ENCODE measurements around the gene PLCH2.

PLCH2 gene

DNA sequence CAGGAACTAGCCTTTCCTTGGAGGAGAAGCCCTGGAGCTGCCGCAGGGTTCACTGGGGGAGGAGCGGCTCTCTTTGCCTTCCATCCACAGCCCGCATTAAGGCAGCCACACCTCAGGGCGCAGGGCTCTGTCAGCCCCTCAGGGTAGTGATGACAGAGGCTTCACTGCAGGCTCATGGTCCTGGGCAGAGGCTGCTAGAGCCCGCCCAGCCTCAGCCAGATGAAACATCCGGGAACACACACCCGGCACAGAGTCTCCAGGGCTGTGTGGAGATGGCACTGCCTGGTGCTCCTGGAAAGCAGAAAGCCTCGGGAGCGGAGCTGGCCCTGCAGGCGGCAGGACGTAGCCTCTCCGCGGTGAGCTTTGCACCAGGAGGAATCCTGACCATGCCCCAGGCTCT lies 34.3 kb upstream of the PLCH2 start:
- Histone ChIP-seq H3K27ac (ENCODE audit: low read depth, low read length) (no peak overlapping the region), H3K27me3 (ENCODE audit: insufficient read depth, low read length) (peaks cover 39% of the 10 kb centered on the region), H3K9me3 (ENCODE audit: insufficient read depth, low read depth, low read length) (no peaks in the 10 kb centered on the region), H3K36me3 (ENCODE audit: insufficient read depth, low read length) (no peaks in the 10 kb centered on the region), H3K9ac (ENCODE audit: low read depth, low read length) (no peak overlapping the region), H3K4me3 (ENCODE audit: low read length) (no peak overlapping the region), H3K4me1 (ENCODE audit: insufficient read depth, low read length) (peaks cover 3% of the 10 kb centered on the region; the same call in 1 of the 2 replicates)
- whole genome bisulfite sequencing: 82% methylated on average over 13 of the region's 13 CpGs

DNA sequence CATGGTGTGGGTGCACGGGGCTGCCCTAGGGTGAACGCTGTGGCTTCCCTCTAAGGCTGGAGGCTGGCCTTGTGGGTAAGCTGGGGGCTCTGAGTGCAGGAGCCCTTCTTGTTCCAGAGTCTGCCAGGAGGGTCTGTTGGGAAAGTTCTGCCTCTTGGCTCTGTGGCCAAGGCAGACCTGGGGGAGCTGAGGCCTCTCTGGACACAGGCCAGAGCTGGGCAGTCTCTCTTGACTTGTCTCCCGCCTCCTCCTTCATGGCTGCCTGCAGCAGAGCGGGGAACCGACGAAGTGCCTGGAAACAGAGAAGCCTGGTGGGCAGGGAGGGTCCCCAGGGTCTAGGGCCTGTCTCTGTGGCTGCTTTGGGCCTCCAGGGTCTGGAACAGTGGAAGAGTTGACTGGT lies 33.4 kb upstream of the PLCH2 start:
- 88% methylated on average over 6 of the region's 6 CpGs for WGBS
- H3K9me3 ChIP-seq (ENCODE audit: insufficient read depth, low read depth, low read length): no peaks in the 10 kb centered on the region
- no peak overlapping the region for H3K4me3 ChIP-seq (ENCODE audit: low read length)
- H3K36me3 ChIP-seq (ENCODE audit: insufficient read depth, low read length): no peaks in the 10 kb centered on the region
- H3K4me1 ChIP-seq (ENCODE audit: insufficient read depth, low read length): peaks cover 7% of the 10 kb centered on the region; the same call in 1 of the 2 replicates
- no peak overlapping the region for H3K9ac ChIP-seq (ENCODE audit: low read depth, low read length)
- H3K27me3 ChIP-seq (ENCODE audit: insufficient read depth, low read length): peaks cover 39% of the 10 kb centered on the region
- no peak overlapping the region for H3K27ac ChIP-seq (ENCODE audit: low read depth, low read length)

DNA sequence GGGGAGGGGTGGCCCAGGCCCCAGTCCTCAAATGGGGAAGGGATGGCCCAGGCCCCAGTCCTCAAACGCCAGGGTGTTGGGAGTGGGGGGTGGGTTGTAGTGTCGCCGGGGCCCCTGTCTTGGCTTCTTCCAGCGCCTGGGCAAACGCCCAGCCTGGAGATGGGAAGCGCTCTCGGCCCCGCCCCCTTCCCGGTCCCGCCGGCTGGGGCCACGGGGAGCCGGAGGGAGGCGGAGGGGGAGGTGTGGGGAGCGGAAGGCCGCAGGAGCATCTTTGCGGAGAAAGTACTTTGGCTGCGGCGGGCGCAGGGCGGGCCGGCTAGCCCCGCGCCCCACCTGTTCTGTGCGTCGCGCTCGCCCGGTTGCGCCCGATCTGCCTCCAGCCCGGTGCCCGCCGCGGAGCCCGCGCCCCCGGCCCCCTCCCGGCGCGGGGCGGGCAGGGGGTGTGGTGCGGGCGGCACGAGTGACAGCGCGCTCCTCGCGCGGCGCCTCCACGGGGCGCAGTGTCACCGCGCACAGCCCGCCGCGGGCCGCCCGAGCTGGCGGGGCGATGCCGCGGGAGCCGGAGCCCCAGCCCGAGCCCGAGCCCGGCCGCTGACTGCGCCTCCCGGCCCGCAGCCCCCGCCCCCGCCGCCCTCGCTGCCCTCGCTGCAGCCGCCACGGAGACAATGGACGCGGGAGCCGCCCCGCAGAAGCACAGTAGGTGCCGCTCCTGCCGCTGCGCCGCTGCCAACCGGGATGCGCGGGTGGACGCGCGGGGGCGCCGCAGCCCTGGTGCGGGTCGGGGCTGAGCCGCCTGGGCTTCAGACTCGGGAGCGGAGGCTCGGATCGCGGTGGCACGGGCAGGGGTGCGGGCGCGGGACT lies 32.6 kb upstream of the PLCH2 start:
- peaks cover 7% of the 10 kb centered on the region; the same call in 1 of the 2 replicates for H3K4me1 ChIP-seq (ENCODE audit: insufficient read depth, low read length)
- WGBS: 4% methylated on average over 107 of the region's 107 CpGs
- no peaks in the 10 kb centered on the region for H3K9me3 ChIP-seq (ENCODE audit: insufficient read depth, low read depth, low read length)
- H3K4me3 ChIP-seq (ENCODE audit: low read length): peak overlapping the region; percentile 32
- H3K27me3 ChIP-seq (ENCODE audit: insufficient read depth, low read length): peaks cover 39% of the 10 kb centered on the region
- H3K36me3 ChIP-seq (ENCODE audit: insufficient read depth, low read length): no peaks in the 10 kb centered on the region
- no peak overlapping the region for H3K27ac ChIP-seq (ENCODE audit: low read depth, low read length)
- no peak overlapping the region for H3K9ac ChIP-seq (ENCODE audit: low read depth, low read length)

DNA sequence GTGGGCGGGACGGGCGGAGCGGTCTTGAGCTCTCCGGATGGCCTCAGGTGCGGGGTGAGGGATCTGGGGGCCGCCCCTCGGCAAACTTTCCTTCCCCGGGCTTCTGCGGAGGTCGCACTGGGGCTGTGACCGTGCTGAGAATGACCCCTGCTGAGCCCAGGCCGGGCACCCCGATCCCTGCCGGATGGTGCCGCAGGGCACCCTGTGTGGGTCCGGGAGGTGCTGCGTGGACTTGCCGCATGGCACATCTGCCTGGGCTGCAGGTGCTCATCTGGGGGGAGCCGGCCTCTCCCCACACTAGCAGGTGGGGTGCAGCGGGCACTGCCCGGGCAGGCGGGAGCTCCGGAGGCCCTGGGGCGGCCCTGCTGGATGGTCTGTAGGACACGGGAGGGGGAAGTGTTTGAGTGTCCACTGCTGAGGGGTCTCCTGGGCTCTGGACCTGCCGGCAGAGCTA lies 31.9 kb upstream of the PLCH2 start:
- H3K9me3 ChIP-seq (ENCODE audit: insufficient read depth, low read depth, low read length): no peaks in the 10 kb centered on the region
- H3K27ac ChIP-seq (ENCODE audit: low read depth, low read length): no peak overlapping the region
- H3K27me3 ChIP-seq (ENCODE audit: insufficient read depth, low read length): peaks cover 39% of the 10 kb centered on the region
- WGBS: 40% methylated on average over 27 of the region's 27 CpGs
- H3K36me3 ChIP-seq (ENCODE audit: insufficient read depth, low read length): no peaks in the 10 kb centered on the region
- peaks cover 7% of the 10 kb centered on the region; the same call in 1 of the 2 replicates for H3K4me1 ChIP-seq (ENCODE audit: insufficient read depth, low read length)
- H3K9ac ChIP-seq (ENCODE audit: low read depth, low read length): no peak overlapping the region
- H3K4me3 ChIP-seq (ENCODE audit: low read length): no peak overlapping the region

DNA sequence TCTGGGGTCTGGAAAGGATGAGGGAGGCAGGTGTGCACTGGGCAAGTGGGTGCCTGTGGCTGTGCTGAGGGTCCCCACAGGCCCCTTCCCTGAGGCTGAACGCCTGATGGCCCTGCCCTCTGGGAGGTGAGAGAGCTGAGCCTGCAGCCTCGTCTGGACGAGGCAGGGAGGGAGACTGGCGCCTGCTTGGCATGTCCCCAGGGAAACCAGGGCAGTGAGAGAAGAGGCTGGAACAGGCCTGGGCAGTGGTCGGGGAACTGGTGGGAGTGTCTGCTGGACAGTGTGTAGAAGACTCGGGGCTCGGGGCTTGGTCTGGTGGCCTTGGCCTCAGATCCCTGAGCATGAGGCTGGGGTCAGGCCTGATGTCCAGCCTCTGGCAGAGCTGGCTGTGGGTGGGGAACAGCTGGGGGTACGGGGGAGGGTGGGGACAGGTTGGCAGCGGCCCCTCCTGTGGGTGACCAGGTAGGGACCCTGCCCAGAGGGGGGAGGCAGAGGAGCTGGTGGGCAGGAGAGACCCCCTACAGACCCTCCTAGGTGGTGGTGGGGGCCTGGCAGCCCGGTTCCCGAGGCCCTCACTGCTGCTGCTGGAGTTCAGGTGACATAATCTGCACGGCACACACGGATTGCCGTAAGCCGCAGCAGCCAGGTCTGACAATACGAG lies 30.8 kb upstream of the PLCH2 start:
- Histone ChIP-seq H3K9me3 (ENCODE audit: insufficient read depth, low read depth, low read length) (no peaks in the 10 kb centered on the region), H3K4me1 (ENCODE audit: insufficient read depth, low read length) (peaks cover 7% of the 10 kb centered on the region; the same call in 1 of the 2 replicates), H3K36me3 (ENCODE audit: insufficient read depth, low read length) (no peaks in the 10 kb centered on the region), H3K27ac (ENCODE audit: low read depth, low read length) (no peak overlapping the region), H3K4me3 (ENCODE audit: low read length) (no peak overlapping the region), H3K9ac (ENCODE audit: low read depth, low read length) (no peak overlapping the region), H3K27me3 (ENCODE audit: insufficient read depth, low read length) (peaks cover 39% of the 10 kb centered on the region)
- 88% methylated on average over 16 of the region's 16 CpGs for WGBS

DNA sequence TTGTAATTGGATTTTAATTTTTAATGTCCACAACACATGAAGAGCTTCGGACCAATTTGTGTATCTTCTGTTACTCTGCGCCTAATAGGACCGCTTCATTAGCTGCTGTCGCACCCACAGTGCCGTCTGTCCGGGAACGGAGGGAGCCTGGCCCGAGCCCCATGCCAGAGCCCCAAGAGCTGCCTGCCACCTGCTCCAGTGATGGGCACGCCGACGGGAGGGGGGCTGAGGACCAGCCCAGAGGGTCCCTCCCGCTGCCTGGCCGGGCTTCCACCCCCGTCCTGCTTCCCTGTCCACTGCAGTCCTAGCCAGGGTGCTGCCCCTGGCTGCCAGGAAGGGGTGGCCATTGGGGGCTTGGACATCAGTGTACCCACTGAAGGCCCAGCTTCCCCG lies 30.3 kb upstream of the PLCH2 start:
- no peak overlapping the region for H3K4me3 ChIP-seq (ENCODE audit: low read length)
- peaks cover 39% of the 10 kb centered on the region for H3K27me3 ChIP-seq (ENCODE audit: insufficient read depth, low read length)
- H3K4me1 ChIP-seq (ENCODE audit: insufficient read depth, low read length): peaks cover 7% of the 10 kb centered on the region; the same call in 1 of the 2 replicates
- 83% methylated on average over 15 of the region's 15 CpGs for WGBS
- H3K9me3 ChIP-seq (ENCODE audit: insufficient read depth, low read depth, low read length): no peaks in the 10 kb centered on the region
- no peak overlapping the region for H3K27ac ChIP-seq (ENCODE audit: low read depth, low read length)
- H3K9ac ChIP-seq (ENCODE audit: low read depth, low read length): no peak overlapping the region
- no peaks in the 10 kb centered on the region for H3K36me3 ChIP-seq (ENCODE audit: insufficient read depth, low read length)

DNA sequence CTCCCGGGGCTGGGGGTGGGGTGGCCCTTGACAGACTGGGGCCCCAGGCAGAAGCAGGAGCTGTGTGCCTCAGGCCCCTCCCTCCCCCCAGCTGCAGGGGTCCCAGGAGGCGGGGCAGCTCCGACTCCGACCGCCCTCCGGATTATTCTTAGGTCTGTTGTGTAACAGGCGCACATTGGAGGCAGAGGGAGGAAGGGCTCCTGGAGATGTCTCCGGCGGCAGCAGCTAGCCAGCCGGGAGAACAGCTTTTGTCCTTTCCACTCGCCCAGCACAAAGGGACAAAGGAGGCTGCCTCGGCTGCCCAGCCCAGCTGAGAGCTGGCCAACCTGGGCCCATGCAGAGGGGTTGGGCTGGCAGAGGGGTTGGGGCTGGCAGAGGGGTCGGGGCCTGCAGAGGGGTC lies 29.7 kb upstream of the PLCH2 start:
- Histone ChIP-seq H3K27me3 (ENCODE audit: insufficient read depth, low read length) (peaks cover 38% of the 10 kb centered on the region), H3K4me3 (ENCODE audit: low read length) (no peak overlapping the region), H3K9ac (ENCODE audit: low read depth, low read length) (no peak overlapping the region), H3K27ac (ENCODE audit: low read depth, low read length) (peak overlapping the region; percentile 25; the same call in 1 of the 2 replicates), H3K4me1 (ENCODE audit: insufficient read depth, low read length) (peaks cover 7% of the 10 kb centered on the region; the same call in 1 of the 2 replicates), H3K9me3 (ENCODE audit: insufficient read depth, low read depth, low read length) (no peaks in the 10 kb centered on the region), H3K36me3 (ENCODE audit: insufficient read depth, low read length) (no peaks in the 10 kb centered on the region)
- WGBS: 24% methylated on average over 13 of the region's 13 CpGs

DNA sequence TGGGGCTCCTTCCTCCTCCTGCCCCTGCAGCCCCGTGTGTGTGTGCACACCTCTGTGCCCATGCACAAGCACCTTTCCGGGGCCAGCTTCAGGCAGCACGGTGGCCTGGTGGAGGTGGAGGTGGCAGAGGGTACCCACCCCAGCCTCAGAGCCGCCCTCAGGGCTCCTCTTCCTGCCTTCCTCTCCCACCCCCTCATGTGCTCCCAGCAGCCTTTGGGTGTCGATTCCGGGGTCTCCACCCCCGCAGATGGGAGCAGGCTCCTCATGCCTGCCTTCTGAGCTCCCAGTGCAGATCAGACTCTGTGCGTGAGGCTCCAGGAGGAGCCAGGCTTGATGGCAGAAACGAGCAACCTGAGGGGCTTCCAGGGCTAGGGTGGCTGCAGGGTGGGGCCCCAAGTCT lies 29.2 kb upstream of the PLCH2 start:
- no peaks in the 10 kb centered on the region for H3K9me3 ChIP-seq (ENCODE audit: insufficient read depth, low read depth, low read length)
- no peaks in the 10 kb centered on the region for H3K36me3 ChIP-seq (ENCODE audit: insufficient read depth, low read length)
- no peak overlapping the region for H3K4me3 ChIP-seq (ENCODE audit: low read length)
- H3K4me1 ChIP-seq (ENCODE audit: insufficient read depth, low read length): peaks cover 7% of the 10 kb centered on the region; the same call in 1 of the 2 replicates
- H3K27ac ChIP-seq (ENCODE audit: low read depth, low read length): peak overlapping the region; percentile 25; the same call in 1 of the 2 replicates
- H3K9ac ChIP-seq (ENCODE audit: low read depth, low read length): no peak overlapping the region
- H3K27me3 ChIP-seq (ENCODE audit: insufficient read depth, low read length): peaks cover 35% of the 10 kb centered on the region
- WGBS: 58% methylated on average over 7 of the region's 9 CpGs

DNA sequence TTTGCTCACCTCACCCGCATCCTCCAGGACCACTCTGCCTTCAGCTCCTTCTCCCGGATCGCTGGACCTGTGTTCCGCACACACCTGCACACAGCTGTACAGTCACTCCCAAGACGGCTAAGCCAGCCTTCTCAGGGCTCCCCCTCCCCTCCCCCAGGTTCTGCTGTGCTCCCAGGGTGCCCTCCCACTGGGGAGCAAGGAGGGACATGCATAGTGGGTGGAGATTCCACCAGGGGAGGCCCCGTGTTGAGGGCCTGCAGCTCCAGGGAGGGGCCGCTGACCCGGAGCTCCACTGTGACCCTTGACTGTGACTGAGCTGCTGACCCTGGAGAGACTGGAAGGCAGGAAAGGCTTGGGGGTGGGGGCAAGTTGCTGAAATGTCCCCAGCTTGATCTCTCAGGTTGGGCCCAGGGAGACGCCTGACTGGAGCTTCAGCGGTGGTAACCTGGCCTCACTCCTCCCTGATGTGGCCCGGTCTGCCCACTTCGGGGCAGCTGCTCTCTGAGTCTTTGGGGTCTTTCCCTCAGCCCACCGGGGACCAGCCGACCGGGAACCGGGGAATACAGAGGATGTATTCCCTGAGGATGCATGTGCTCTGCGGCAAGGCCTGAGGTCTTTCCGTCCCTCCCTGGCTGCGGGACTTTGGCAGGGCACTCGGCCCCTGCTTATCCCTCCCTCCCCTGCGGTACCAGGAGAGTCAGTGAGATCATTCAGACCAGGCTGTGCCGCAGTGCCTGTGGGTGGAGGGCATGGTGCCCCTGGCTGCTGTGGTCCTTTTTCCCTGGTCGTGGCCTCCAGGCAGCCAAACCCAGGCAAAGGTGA lies 28.6 kb upstream of the PLCH2 start:
- Histone ChIP-seq H3K27me3 (ENCODE audit: insufficient read depth, low read length) (peaks cover 28% of the 10 kb centered on the region), H3K4me1 (ENCODE audit: insufficient read depth, low read length) (peaks cover 7% of the 10 kb centered on the region; the same call in 1 of the 2 replicates), H3K9me3 (ENCODE audit: insufficient read depth, low read depth, low read length) (no peaks in the 10 kb centered on the region), H3K36me3 (ENCODE audit: insufficient read depth, low read length) (no peaks in the 10 kb centered on the region), H3K9ac (ENCODE audit: low read depth, low read length) (no peak overlapping the region), H3K27ac (ENCODE audit: low read depth, low read length) (no peak overlapping the region), H3K4me3 (ENCODE audit: low read length) (no peak overlapping the region)
- WGBS: 70% methylated on average over 23 of the region's 23 CpGs

DNA sequence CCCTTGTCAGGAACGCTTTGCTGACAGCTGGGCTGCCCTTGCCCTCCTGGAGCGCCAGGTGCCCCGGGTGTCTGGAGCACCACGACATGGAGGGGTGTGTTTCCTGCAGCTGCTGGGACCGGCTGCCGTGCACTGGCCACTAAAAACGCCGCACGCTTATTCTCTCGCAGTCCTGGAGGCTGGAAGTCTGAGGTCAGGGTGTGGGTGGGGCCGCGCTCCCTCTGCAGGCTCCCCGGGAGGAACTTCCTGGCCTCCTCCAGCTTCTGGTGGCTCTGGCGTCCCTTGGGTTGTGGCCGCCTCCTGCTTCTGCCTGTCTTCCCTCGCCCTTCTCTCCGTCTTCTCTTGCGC lies 28.0 kb upstream of the PLCH2 start:
- Histone ChIP-seq H3K27ac (ENCODE audit: low read depth, low read length) (no peak overlapping the region), H3K27me3 (ENCODE audit: insufficient read depth, low read length) (peaks cover 22% of the 10 kb centered on the region), H3K4me3 (ENCODE audit: low read length) (no peak overlapping the region), H3K9me3 (ENCODE audit: insufficient read depth, low read depth, low read length) (no peaks in the 10 kb centered on the region), H3K9ac (ENCODE audit: low read depth, low read length) (no peak overlapping the region), H3K36me3 (ENCODE audit: insufficient read depth, low read length) (no peaks in the 10 kb centered on the region), H3K4me1 (ENCODE audit: insufficient read depth, low read length) (peaks cover 7% of the 10 kb centered on the region; the same call in 1 of the 2 replicates)
- WGBS: 70% methylated on average over 18 of the region's 18 CpGs
